NCI-H1092 treated with DMSO at 0.1 percent for 48 hours (cell line): ENCODE measurements around the gene RNF214.
"Not testable (repeated sequence)": the region's sequence is repeated elsewhere in the genome, so short reads cannot be mapped to it uniquely, and the experiment has no call there.

Experiments used
- DNase-seq: peaks from one replicate; lab custom pipeline; 2025; lab: John Stamatoyannopoulos, UW

Gene RNF214

DNA sequence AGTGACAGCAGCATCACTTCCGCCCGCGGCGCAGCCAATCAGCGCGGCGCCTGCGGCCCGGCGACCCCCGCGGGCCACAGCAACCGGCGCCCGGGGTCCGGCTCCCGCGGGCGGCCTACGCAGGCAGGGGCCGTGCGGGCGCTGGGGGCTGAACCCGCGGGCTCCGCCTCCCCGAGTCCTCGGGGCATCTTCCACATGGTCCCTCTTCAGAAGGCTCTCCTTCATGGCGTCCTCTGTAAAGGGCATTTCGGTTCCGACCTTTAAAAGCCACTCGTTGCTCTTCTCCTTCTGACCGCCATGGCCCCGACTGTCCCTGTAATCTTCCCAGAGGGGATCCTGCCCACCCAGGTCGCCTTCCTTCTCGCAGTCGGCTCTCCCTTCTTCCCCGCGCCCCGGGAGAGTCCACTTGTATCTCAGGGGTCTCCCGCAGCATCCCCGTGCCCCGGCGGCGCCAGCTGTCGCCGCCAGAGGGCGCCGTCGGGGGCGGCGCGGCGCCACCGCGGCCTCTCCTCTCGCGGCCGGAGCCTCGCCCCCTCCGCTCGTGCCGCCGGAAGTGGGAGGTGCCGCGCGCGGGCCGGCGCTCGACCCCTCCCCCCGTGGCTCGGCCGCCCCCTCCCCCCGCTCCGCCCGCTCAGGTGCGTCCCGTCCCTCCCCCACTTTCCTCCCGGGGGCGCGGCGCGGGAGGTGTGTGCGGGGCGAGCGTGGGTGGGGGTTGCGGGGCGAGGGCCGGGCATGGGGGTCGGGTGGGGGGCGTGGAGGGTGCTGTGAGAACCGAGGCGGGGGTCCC lies at the start of gene RNF214:
Gene RNF214 (plus strand): TSS at position 580 of the 787 bp plus-strand sequence. CDS start 1,602 bp downstream, outside the sequence.
- peak; percentile 79 for DNase-seq

- DNase-seq = not testable (repeated sequence)
Measured at GRCh38 chr11:117183178-117183577, 49.3 kb upstream of the RNF214 start.

GRCh38 chr11:117183724-117184349 lies 48.6 kb upstream of the RNF214 start:
- no peak for DNase-seq

DNA sequence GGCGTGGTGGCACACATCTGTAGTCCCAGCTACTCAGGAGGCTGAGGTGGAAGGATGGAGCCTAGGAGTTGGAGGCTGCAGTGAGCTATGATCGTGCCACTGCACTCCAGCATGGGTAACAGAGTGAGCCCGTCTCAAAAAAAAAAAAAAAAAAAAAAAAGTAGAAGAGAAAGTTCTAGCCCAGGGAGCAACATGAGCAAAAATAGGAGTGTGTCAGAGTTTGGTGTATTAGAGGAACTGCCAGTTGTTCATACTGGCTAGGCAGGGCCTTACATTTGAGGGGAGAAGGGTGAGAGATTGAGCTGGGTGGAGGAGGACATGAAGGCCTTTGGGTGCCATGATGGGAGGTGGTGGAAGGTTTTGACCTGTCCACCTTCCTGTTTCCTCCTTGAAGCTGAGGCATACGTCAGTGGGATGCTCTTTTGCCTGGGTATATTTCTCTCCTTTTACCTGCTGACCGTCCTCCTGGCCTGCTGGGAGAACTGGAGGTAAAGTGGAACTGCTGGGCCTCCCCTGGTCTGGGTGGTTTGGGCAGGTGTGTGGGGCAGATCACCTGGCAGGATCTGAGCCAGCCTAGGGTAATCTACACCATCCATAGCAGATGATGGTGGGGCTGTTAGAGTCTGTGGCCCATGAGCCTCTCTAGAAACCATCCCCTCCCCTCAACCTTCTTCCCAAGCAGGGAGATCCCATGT lies 46.6 kb upstream of the RNF214 start:
- no peak for DNase-seq

- DNase-seq = no peak
Measured at GRCh38 chr11:117186431-117186761, 46.1 kb upstream of the RNF214 start.

GRCh38 chr11:117187007-117187406 lies 45.5 kb upstream of the RNF214 start:
- DNase-seq = no peak

GRCh38 chr11:117187428-117187798 lies 45.1 kb upstream of the RNF214 start:
- no peak for DNase-seq

- no peak for DNase-seq
Measured at GRCh38 chr11:117187799-117188481, 44.5 kb upstream of the RNF214 start.

- DNase-seq = no peak
Measured at GRCh38 chr11:117188620-117189081, 43.8 kb upstream of the RNF214 start.

DNA sequence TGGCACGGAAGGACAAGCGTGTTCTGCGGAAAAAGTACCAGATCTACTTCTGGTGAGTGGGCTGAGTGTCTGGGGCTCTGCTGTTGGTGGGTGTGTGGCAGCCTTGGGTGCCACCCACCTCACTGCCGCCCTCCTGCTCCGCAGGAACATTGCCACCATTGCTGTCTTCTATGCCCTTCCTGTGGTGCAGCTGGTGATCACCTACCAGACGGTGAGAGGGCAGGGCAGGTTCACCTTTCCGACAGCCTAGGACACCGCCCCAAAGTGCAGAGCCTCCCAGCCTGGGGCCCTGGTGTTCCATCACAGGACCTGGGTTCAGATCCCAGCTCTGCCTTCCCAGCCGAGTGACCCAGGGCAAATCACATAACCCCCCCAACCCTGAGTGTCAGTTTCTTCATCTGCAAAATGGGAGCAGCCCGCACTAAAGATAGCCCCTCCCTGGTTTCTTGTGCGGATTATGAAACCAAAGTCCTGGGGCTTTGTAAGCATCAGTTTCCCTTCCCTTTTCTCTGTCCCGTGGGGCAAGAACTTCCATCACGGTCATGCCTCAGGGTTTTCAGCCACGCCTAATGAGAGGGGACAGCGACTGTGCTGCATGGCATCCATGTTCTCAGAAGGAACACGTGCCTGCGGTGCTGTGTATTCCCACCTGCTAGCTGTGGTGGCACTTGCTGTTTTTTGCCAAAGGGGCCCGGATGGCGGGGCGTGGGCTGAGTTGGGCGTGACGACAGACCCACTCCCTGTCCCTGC lies 43.1 kb upstream of the RNF214 start:
- DNase-seq = no peak

- DNase-seq = no peak
Measured at GRCh38 chr11:117189941-117190544, 42.4 kb upstream of the RNF214 start.

DNA sequence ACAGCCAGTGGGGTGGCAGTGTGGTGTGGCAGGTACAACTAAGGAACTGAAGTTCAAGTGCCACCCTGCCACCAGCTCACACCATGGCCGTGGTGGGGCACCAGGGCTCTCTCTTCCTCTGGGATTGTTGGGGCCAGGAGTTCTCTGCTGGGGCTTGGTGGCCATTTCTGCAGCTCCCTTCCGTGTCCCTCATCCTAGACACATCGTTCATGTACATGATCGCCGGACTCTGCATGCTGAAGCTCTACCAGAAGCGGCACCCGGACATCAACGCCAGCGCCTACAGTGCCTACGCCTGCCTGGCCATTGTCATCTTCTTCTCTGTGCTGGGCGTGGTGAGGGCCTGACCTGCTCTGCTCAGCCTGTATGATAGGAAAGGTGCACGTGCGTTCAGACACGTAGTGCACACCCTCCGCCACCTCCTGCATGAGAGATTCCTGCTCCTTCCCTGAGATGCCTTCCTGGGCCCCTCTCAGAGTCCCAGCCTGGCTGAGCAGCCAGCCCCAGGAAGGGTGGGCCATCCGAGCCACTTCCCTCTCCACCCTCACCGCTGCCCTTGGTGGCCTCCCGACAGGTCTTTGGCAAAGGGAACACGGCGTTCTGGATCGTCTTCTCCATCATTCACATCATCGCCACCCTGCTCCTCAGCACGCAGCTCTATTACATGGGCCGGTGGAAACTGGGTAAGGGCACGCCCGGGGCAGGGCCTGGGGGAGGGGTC lies 40.6 kb upstream of the RNF214 start:
- DNase-seq = no peak

DNA sequence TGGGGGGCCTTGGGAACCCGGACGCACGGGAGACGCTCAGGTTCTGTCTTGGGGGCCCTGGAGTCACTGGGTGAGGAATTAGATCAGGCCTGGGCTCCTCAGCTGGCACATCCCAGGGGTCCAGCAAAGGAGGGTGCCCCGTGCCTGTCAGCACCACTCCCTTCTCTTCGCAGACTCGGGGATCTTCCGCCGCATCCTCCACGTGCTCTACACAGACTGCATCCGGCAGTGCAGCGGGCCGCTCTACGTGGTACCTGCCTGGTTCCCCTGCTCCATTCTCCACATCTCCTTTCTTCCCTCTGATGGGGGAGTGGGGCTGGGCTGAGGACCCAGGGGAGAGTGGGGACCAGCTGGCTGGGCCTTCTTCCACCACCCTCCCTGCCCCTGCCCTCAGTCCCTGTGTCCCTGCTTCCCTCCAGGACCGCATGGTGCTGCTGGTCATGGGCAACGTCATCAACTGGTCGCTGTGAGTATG lies 40.0 kb upstream of the RNF214 start:
- no peak for DNase-seq

DNA sequence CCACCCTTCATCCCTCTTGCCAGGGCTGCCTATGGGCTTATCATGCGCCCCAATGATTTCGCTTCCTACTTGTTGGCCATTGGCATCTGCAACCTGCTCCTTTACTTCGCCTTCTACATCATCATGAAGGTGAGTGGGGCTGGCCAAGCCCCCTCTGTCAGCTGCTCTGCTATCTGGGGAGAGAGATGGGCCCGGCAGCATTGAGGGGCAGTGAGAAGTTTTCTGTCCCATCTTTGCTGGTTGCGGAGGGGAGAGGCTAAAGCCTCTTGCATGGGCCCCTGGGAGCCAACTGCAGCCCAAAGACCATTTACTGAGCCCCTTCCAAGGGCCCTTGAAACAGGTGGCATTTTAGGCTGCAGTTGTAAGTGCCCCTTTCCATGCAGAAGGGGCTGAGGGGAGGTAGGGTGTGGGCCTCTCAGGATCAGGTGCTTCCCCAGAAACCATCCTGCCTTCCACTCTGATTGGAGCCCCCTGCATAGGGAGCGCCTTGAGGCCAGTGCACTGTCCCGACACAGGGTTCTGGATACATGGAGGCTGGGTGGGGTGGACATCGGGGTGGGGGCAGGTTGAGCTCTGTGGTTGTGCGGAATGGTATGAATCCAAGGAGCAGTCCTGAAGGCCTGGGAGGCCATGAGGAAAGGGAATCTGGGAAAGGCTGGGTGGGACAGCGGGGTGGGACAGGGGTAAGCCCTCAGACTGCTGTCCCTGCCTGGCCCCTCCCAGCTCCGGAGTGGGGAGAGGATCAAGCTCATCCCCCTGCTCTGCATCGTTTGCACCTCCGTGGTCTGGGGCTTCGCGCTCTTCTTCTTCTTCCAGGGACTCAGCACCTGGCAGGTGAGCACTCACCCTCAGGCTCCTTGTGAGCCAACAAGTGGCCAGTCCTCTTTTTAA lies 39.1 kb upstream of the RNF214 start:
- no peak for DNase-seq

DNA sequence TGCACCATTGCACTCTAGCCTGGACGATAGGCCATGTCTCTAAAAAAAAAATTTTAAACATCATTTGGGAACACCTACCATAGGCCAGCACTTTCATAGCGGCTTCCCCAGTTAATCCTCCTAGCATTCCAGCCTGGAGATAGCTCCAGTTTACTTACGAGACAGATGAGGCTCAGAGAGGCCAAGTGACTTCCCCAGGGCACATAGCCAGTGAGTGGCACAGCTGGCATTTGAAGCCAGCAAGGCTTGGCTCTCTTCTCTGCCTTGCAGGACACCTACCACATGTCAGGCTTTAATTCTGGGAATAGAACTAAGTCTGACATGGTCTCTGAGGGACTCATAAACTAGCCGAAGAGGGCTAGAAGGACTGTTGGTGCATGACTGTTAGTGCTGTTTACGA lies 38.2 kb upstream of the RNF214 start:
- no peak for DNase-seq

DNA sequence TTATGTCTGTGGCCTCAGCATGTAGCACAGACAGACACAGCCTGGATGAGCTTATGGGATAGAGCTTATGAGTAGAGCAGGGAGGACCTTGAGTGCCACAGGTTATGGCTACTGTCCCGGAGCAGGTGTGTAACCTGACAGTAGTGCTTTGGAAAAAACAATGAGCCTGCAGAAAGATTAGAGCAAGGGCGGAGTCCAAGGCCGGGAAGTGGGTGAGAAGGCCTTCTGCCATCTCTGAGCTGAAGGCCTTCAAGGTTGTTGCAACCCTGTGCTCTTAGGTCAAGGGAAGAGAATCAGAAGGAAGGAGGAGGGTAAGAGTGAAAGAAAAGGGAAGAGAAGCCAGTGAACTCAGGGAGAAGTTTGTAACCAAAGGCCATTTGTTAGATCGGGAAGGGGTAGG lies 37.2 kb upstream of the RNF214 start:
- DNase-seq = no peak

GRCh38 chr11:117195761-117196160 lies 36.7 kb upstream of the RNF214 start:
- no peak for DNase-seq

- DNase-seq = no peak
Measured at GRCh38 chr11:117197006-117197405, 35.5 kb upstream of the RNF214 start.
